ENCODE measurements around the gene SOCS3.

SOCS3 gene

GRCh38 chr17:78355045-78355641, 4.7 kb downstream of the SOCS3 start:
- POLR2A ChIA-PET, result no interaction called here
- CTCF ChIA-PET, result no interaction called here
- no peak for TF ChIP-seq HDGF (IDR thresholded peaks at IDR 0.05; ENCODE audit: borderline replicate concordance)
- no peak for TF ChIP-seq FOXM1 (IDR thresholded peaks at IDR 0.05; ENCODE audit: borderline replicate concordance)
- no peak for TF ChIP-seq SUZ12 (IDR thresholded peaks at IDR 0.05)
- no peak for TF ChIP-seq ZNF384 (IDR thresholded peaks at IDR 0.05)
- TF ChIP-seq SP1 (IDR thresholded peaks at IDR 0.05), result no peak
- TF ChIP-seq CTBP1 (IDR thresholded peaks at IDR 0.05; ENCODE audit: borderline replicate concordance), result no peak
- TF ChIP-seq ELF4 (IDR thresholded peaks at IDR 0.05), result no peak
- TF ChIP-seq ARNT (IDR thresholded peaks at IDR 0.05), result no peak
- TF ChIP-seq FOXA1 (IDR thresholded peaks at IDR 0.05), result no peak
- TF ChIP-seq LEF1 (IDR thresholded peaks at IDR 0.05; ENCODE audit: borderline replicate concordance), result no peak
- TF ChIP-seq TARDBP (IDR thresholded peaks at IDR 0.05), result no peak
- no peak for DNase-seq (ENCODE audit: extremely low spot score)

- ChIA-PET POLR2A (no interaction called here), CTCF (interaction anchor here (0.7 kb wide), 1 partner anchor 11 kb away, joined by 4 read pairs; no protein-coding TSS in a partner anchor)
- no peak for DNase-seq (ENCODE audit: extremely low spot score)
- no peak for TF ChIP-seq SP1 (IDR thresholded peaks at IDR 0.05)
- no peak for TF ChIP-seq FOXA1 (IDR thresholded peaks at IDR 0.05)
- no peak for TF ChIP-seq TARDBP (IDR thresholded peaks at IDR 0.05)
- no peak for TF ChIP-seq L3MBTL2 (conservative IDR thresholded peaks at IDR 0.05)
- TF ChIP-seq NFRKB (IDR thresholded peaks at IDR 0.05), result no peak
- TF ChIP-seq ZNF384 (IDR thresholded peaks at IDR 0.05), result no peak
Observed at GRCh38 chr17:78353834-78354233, 6.0 kb downstream of the SOCS3 start.

GRCh38 chr17:78351449-78352006, 8.3 kb downstream of the SOCS3 start:
- POLR2A ChIA-PET, result no interaction called here
- no peak for DNase-seq (ENCODE audit: extremely low spot score)
- CTCF ChIA-PET, result interaction anchor here (0.6 kb wide), 1 partner anchor 62 kb away, joined by 3 read pairs; no protein-coding TSS in a partner anchor
- TF ChIP-seq L3MBTL2 (conservative IDR thresholded peaks at IDR 0.05) (no peak), LEF1 (IDR thresholded peaks at IDR 0.05; ENCODE audit: borderline replicate concordance) (no peak), ZNF384 (IDR thresholded peaks at IDR 0.05) (no peak), ELF4 (IDR thresholded peaks at IDR 0.05) (no peak), SP1 (IDR thresholded peaks at IDR 0.05) (no peak), FOXK2 (IDR thresholded peaks at IDR 0.05) (no peak)

GRCh38 chr17:78349891-78350642, 9.8 kb downstream of the SOCS3 start:
- ChIA-PET POLR2A (no interaction called here), CTCF (no interaction called here)
- no peak for TF ChIP-seq CTBP1 (IDR thresholded peaks at IDR 0.05; ENCODE audit: borderline replicate concordance)
- no peak for TF ChIP-seq FOXM1 (IDR thresholded peaks at IDR 0.05; ENCODE audit: borderline replicate concordance)
- no peak for TF ChIP-seq NFRKB (IDR thresholded peaks at IDR 0.05)
- TF ChIP-seq HDGF (IDR thresholded peaks at IDR 0.05; ENCODE audit: borderline replicate concordance), result no peak
- no peak for DNase-seq (ENCODE audit: extremely low spot score)

GRCh38 chr17:78348055-78348770, 11.7 kb downstream of the SOCS3 start:
- no peak for DNase-seq (ENCODE audit: extremely low spot score)
- TF ChIP-seq ELF4 (IDR thresholded peaks at IDR 0.05), result no peak
- TF ChIP-seq BHLHE40 (IDR thresholded peaks at IDR 0.05; ENCODE audit: borderline replicate concordance), result no peak
- no peak for TF ChIP-seq LEF1 (IDR thresholded peaks at IDR 0.05; ENCODE audit: borderline replicate concordance)
- no peak for TF ChIP-seq SP1 (IDR thresholded peaks at IDR 0.05)
- TF ChIP-seq PKNOX1 (IDR thresholded peaks at IDR 0.05), result no peak
- TF ChIP-seq ARNT (IDR thresholded peaks at IDR 0.05), result no peak
- no peak for TF ChIP-seq FOXA1 (IDR thresholded peaks at IDR 0.05)
- TF ChIP-seq TARDBP (IDR thresholded peaks at IDR 0.05), result no peak
- ChIA-PET CTCF (interaction anchor here (0.6 to 1.1 kb wide), 2 partner anchors 13 to 79 kb away, joined by 3 to 7 read pairs; no protein-coding TSS in a partner anchor), POLR2A (no interaction called here)

- no peak for DNase-seq (ENCODE audit: extremely low spot score)
- ChIA-PET CTCF (interaction anchor here (0.6 to 1.1 kb wide), 3 partner anchors 14 to 78 kb away, joined by 3 to 7 read pairs (median 3); no protein-coding TSS in a partner anchor), POLR2A (interaction anchor here (0.5 kb wide), 1 partner anchor 13 kb away, joined by 3 read pairs; no protein-coding TSS in a partner anchor)
- TF ChIP-seq ZNF384 (IDR thresholded peaks at IDR 0.05) (no peak), LEF1 (IDR thresholded peaks at IDR 0.05; ENCODE audit: borderline replicate concordance) (no peak), PKNOX1 (IDR thresholded peaks at IDR 0.05) (no peak), FOXM1 (IDR thresholded peaks at IDR 0.05; ENCODE audit: borderline replicate concordance) (no peak), FOXA1 (IDR thresholded peaks at IDR 0.05) (no peak), ARNT (IDR thresholded peaks at IDR 0.05) (no peak)
Observed at GRCh38 chr17:78347453-78347852, 12.4 kb downstream of the SOCS3 start.
